IPS DF 4.7 (cell line): ENCODE data around the gene CTIF.

ENCODE experiments used
- DNase-seq: peaks from one replicate; pipeline ENCODE4 v3.0.0-alpha.2; 2013; ENCODE audit warnings: low spot score; ENCODE audit errors: extremely low read depth

Gene CTIF

GRCh38 chr18:48574667-48575300 lies 36.0 kb downstream of the CTIF start:
- DNase-seq, result no peak

- no peak for DNase-seq
These were observed 36.4 kb downstream of the CTIF start for GRCh38 chr18:48575301-48575657.

GRCh38 chr18:48575658-48576456 lies 37.0 kb downstream of the CTIF start:
- no peak for DNase-seq

- DNase-seq, result no peak
These were observed 37.6 kb downstream of the CTIF start for GRCh38 chr18:48576457-48576771.

GRCh38 chr18:48577478-48578190 lies 38.8 kb downstream of the CTIF start:
- DNase-seq, result no peak

- no peak for DNase-seq
These were observed 39.5 kb downstream of the CTIF start for GRCh38 chr18:48578289-48578688.

- no peak for DNase-seq
These were observed 41.2 kb downstream of the CTIF start for GRCh38 chr18:48580066-48580465.

- DNase-seq, result no peak
These were observed 42.0 kb downstream of the CTIF start for GRCh38 chr18:48580782-48581181.

- DNase-seq, result no peak
These were observed 42.4 kb downstream of the CTIF start for GRCh38 chr18:48581206-48581605.

- no peak for DNase-seq
These were observed 43.1 kb downstream of the CTIF start for GRCh38 chr18:48581941-48582340.

GRCh38 chr18:48582946-48583345 lies 44.1 kb downstream of the CTIF start:
- DNase-seq, result no peak

- DNase-seq, result no peak
These were observed 44.7 kb downstream of the CTIF start for GRCh38 chr18:48583573-48583972.

GRCh38 chr18:48589797-48590519 lies 51.1 kb downstream of the CTIF start:
- no peak for DNase-seq

- DNase-seq, result no peak
These were observed 51.8 kb downstream of the CTIF start for GRCh38 chr18:48590678-48591077.

- no peak for DNase-seq
These were observed 53.8 kb downstream of the CTIF start for GRCh38 chr18:48592540-48593171.

GRCh38 chr18:48594471-48595094 lies 55.8 kb downstream of the CTIF start:
- no peak for DNase-seq

GRCh38 chr18:48595703-48596218 lies 56.9 kb downstream of the CTIF start:
- DNase-seq, result no peak

GRCh38 chr18:48597110-48597509 lies 58.3 kb downstream of the CTIF start:
- no peak for DNase-seq

- DNase-seq, result no peak
These were observed 58.8 kb downstream of the CTIF start for GRCh38 chr18:48597671-48598070.

- DNase-seq, result no peak
These were observed 60.6 kb downstream of the CTIF start for GRCh38 chr18:48599391-48599790.

GRCh38 chr18:48600046-48600445 lies 61.2 kb downstream of the CTIF start:
- DNase-seq, result no peak
